Measurements from ENCODE around the gene ATP8B1. TPM values are rescaled to one million over a fixed set of nuclear protein-coding genes. Genes with fewer than 3 reads are reported as not detected.
"Not testable (repeated sequence)": the region's sequence is repeated elsewhere in the genome, so short reads cannot be mapped to it uniquely, and the experiment has no call there.

The ATP8B1 gene
- polyA plus RNA-seq, 1 donor from 2014 or later = 0.50 TPM

DNA sequence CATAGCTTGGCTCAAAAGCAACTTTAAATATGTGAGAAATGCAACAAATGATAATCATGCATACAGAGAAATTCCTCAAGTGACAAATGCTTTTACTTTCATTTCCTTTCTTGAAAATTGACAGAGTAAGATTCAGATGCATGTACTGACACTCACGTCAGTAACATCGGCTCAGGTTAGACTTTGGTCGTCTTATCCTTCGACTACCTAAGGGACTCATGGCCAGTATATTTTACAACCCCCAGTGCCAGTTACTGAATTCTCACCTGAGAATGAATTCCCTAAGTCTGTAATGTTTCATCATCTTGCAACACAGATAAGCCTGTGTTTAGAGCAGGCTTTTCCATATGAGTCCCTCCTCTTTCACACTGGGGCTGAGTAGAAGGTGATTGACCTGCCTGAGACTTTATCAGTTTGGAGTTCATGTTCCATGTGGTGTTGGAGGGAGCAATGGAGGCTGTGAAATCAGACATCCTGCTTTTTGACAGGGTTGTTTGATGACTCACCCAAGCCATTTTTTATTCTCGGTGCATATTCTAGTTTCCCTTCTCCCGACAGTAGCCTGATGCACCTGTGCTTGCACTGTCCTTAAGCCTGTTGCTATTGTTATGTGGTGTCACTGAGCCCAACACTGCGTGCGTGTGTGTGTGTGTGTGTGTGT, 30.5 kb upstream of the ATP8B1 start:
- no peaks in the 10 kb centered on the region for H3K27me3 Mint-ChIP-seq
- peak overlapping the region; percentile 59 to 91 (median 90) for H3K27ac Mint-ChIP-seq
- H3K4me3 Mint-ChIP-seq = peak overlapping the region; percentile 65 to 91 (median 82)
- H3K36me3 Mint-ChIP-seq = peaks cover 3% of the 10 kb centered on the region
- peaks cover 1 to 23% (median 6%) of the 10 kb centered on the region in 3 donors for H3K9me3 Mint-ChIP-seq
- peaks cover 26 to 36% (median 34%) of the 10 kb centered on the region in 3 donors for H3K4me1 Mint-ChIP-seq

DNA sequence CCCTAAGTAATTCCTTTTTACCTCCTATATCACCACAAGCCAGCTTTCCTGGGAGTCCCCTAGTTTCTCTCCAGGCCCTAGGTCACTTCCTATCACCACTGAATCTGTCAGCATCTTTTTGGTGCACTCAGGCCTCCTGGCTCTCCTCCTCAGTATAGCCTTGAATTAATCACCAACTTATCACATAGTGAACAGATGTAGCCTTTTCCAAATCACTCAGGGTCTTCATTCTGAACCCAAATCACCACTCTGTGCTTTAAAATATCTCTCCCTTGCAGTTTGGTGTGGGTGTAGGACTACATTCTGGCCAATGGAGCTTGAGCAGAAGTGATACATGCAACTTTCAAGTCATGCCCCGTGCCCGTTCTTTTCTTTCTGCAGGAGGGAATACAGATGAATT, 29.6 kb upstream of the ATP8B1 start:
- H3K4me3 Mint-ChIP-seq = peak overlapping the region; percentile 17 to 88 (median 52)
- no peaks in the 10 kb centered on the region for H3K27me3 Mint-ChIP-seq
- H3K9me3 Mint-ChIP-seq = peaks cover 1 to 23% (median 4%) of the 10 kb centered on the region in 3 donors
- peaks cover 3% of the 10 kb centered on the region for H3K36me3 Mint-ChIP-seq
- peaks cover 18 to 28% (median 26%) of the 10 kb centered on the region in 3 donors for H3K4me1 Mint-ChIP-seq
- H3K27ac Mint-ChIP-seq = peak overlapping the region; percentile 33 to 90 (median 59)

DNA sequence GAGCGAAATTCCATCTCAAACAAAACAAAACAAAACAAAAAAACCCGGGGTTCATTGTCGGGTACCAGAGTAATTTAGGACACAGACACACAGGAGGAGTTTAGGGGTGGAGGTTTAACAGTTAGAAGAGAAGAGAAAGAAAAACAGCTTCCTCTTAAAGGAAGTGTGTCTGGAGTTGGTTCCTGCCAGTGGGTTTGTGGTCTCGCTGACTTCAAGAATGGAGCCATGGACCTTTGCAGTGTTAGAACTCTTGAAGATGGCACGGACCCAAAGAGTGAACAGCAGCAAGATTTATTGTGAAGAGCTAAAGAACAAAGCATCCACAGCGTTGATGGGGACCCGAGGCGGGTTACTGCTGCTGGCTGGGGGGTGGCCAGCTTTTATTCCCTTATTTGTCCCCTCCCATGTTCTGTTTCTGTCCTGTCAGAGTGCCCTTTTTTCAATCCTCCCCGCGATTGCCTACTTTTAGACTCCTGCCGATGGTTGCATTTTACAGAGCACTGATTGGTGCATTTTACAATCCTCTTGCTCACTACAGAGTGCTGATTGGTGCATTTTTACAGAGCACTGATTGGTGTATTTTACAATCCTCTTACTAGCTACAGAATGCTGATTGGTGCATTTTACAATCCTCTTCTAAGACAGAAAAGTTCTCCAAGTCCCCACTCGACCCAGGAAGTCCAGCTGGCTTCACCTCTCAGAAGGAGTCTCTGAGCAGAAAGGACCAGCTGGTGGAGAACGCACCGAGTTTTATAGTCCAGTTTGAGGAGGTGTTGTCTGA, 28.7 kb upstream of the ATP8B1 start:
- Mint-ChIP-seq H3K36me3 (peaks cover 3% of the 10 kb centered on the region), H3K9me3 (peaks cover 0 to 19% (median 1%) of the 10 kb centered on the region in 3 donors), H3K4me1 (peaks cover 18 to 26% (median 24%) of the 10 kb centered on the region in 3 donors), H3K4me3 (peak overlapping the region in 1 of 4 donors; percentile 32), H3K27ac (no peak overlapping the region), H3K27me3 (no peaks in the 10 kb centered on the region)

DNA sequence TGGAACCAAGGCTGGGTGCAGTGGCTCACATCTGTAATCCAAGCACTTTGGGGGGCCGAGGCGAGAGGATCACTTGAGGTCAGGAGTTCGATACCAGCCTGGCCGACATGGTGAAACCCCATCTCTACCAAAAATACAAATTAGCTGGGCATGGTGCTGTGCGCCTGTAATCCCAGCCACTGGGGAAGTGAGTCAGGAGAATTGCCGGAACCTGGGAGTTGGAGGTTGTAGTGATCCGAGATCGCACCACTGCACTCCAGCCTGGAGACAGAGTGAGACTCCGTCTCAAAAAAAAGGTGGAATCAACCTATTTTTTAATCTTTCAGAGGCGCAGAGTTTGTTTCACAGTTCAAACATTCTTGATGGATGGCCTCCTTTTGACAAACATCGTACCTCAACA, 24.5 kb upstream of the ATP8B1 start:
- Mint-ChIP-seq H3K36me3 (peaks cover 3% of the 10 kb centered on the region), H3K27ac (no peak overlapping the region), H3K4me1 (peaks cover 3 to 8% (median 7%) of the 10 kb centered on the region in 3 donors), H3K9me3 (peaks cover 1 to 6% (median 1%) of the 10 kb centered on the region in 3 donors), H3K27me3 (no peaks in the 10 kb centered on the region), H3K4me3 (no peak overlapping the region)

DNA sequence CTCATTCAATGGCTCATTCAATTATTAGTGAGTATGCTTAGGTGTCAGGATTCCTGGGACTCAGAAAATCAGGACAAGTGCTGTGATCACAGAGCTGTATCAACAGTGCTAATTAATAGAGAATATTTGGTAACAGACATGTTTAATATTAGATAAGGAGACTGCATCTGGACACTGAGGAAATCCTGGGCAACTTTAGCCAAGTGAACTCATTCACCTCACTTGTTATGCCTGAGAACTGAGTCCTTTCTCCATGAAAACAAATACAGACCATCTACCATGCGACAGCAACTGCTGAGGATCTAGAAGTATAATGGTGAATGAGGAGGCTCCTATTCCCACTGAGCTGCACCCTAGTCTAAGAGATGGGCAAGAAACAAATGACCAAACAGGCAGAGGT, 23.1 kb upstream of the ATP8B1 start:
- peaks cover 0 to 1% (median 0%) of the 10 kb centered on the region in 3 donors for H3K9me3 Mint-ChIP-seq

DNA sequence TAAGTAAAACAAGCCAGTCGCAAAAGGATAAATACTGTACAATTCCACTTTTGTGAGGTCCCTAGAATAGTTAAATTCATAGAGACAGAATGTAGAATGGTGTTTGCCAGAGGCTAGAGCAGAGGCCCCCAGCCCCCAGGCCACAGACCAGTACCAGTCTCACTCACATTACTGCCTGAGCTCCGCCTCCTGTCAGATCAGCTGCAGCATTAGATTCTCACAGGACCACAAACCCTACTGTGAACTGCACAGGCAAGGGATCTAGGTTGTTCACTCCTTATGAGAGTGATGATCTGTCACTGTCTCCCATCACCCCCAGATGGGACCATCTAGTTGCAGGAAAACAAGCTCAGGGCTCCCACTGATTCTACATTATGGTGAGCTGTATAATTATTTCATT, 17.5 kb upstream of the ATP8B1 start:
- H3K9me3 Mint-ChIP-seq, H3K27me3 Mint-ChIP-seq, H3K27ac Mint-ChIP-seq, H3K4me3 Mint-ChIP-seq, H3K4me1 Mint-ChIP-seq, H3K36me3 Mint-ChIP-seq: not testable (repeated sequence)

More for the DNA sequence above, 23.1 kb upstream of the ATP8B1 start:
- Mint-ChIP-seq H3K27me3 (no peaks in the 10 kb centered on the region), H3K4me3 (no peak overlapping the region), H3K27ac (no peak overlapping the region), H3K36me3 (no peaks in the 10 kb centered on the region), H3K4me1 (peaks cover under 1 to 3% (median 3%) of the 10 kb centered on the region in 3 donors)

DNA sequence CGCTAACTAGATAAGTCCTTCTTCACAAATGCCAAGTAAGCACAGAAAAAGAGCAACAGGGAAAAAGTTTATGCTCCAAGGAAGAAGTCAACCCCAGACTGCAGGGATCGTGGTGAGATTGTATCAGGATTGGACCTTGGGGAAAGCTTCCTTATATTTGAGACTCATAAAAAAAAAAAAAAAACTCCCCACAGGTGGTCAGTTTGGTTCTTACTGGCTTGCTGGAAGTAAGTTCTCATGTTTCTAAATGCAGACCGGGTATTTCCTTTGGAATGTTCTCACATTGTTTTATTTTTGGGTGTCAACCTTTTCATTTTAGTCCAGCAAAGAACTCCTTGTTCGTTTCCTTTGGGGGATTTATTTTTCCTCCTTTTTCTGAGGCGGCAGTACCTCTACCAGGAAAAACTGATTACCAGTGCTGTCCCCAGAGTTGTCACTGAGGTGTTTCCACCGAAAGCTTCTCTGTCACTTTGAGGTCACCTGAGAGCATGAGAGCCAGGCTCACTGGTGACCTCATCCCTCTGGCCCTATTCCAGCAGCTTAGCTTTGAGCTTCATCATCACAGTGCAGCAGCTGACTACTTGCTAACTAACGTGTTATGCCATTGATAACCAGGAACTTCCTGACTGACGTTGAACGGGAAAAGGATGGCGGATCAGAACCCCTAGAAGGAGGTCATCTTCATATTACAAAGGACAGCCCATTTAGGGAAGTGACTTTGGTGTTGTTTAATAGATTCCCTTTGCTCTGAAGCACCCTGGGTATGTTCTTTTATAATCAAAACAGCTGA, 16.8 kb upstream of the ATP8B1 start:
- no peak overlapping the region for H3K4me3 Mint-ChIP-seq
- H3K36me3 Mint-ChIP-seq = peaks cover 3% of the 10 kb centered on the region
- H3K27ac Mint-ChIP-seq = no peak overlapping the region
- no peaks in the 10 kb centered on the region for H3K27me3 Mint-ChIP-seq
- H3K9me3 Mint-ChIP-seq = peaks cover 0 to 1% (median 0%) of the 10 kb centered on the region in 3 donors
- H3K4me1 Mint-ChIP-seq = peaks cover 0 to 3% (median 3%) of the 10 kb centered on the region in 3 donors

DNA sequence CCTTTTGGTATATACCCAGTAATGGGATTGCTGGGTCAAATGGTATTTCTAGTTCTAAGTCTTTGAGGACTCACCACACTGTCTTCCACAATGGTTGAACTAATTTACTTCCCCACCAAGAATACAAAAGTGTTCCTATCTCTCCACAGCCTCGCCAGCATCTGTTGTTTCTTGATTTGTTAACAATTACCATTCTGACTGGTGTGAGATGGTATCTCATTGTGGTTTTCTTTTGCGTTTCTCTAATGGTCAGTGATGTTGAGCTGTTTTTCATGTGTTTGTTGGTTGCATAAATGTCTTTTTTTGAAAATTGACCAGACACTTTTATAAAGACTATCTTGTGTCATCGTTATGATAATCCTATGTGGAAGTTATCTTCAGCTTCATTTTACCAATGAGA, 16.0 kb upstream of the ATP8B1 start:
- H3K36me3 Mint-ChIP-seq = peaks cover 3% of the 10 kb centered on the region
- H3K4me1 Mint-ChIP-seq = peaks cover 0 to 3% (median 3%) of the 10 kb centered on the region in 3 donors
- peaks cover 0 to 1% (median 0%) of the 10 kb centered on the region in 3 donors for H3K9me3 Mint-ChIP-seq
- H3K27me3 Mint-ChIP-seq = no peaks in the 10 kb centered on the region
- H3K4me3 Mint-ChIP-seq = no peak overlapping the region
- H3K27ac Mint-ChIP-seq = no peak overlapping the region

DNA sequence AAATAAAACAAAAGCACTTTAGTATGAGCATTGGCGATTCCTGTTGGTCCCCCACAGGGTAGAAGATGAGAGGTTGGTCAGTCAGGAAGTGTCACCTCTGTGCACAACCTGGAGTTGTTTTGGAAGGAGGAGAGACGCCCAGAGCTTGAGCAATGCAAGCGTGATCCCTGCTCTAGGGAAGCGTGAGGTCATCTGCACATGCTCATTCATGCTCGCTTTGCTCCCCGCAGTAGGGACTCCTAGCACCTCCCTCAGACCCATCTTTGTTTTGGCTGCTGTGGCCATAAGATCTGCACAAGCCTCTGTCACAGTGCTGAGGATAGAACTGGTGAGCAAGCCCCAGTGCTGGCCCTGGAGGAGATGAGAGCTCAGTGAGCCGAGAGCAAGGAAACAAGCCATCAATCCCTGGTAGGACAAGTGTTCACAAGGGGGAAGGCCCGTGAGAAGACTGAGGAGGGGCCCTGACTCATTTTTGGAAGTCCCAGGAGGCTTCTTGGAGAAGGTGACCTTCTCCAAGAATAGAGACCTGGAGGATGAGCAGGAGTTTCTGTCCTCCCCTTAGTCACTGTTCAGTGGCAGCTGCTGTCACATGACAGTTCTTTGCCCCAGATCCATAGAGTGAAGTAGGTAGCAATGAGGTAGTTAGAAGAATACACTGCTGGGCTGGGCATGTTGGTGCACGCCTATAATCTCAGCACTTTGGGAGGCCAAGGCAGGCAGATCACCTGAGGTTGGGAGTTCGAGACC, 13.3 kb upstream of the ATP8B1 start:
- Mint-ChIP-seq H3K9me3 (peaks cover 5 to 13% (median 8%) of the 10 kb centered on the region in 3 donors), H3K27me3 (peaks cover 1% of the 10 kb centered on the region), H3K27ac (no peak overlapping the region), H3K36me3 (peaks cover 8% of the 10 kb centered on the region), H3K4me1 (no peaks in the 10 kb centered on the region), H3K4me3 (no peak overlapping the region)

DNA sequence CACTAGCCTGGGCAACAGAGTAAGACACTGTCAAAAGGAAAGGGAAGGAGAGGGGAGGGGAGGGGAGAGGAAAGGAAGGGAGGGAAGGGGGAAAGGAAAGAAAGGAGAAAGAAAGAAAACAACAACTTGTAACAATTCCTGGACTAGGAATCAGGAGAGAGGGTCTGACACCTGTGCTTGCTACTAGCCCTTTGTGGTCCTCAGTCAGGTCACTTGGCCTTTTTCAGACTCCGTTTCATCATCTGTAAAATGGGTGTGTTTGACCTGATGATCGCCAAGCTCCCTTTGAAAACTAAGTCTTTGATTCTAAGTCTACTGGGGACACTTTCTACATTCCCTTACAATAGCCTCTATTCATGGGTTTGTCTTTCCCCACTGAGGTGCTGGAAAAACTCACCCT, 11.4 kb upstream of the ATP8B1 start:
- Mint-ChIP-seq H3K27me3 (peaks cover 1% of the 10 kb centered on the region), H3K36me3 (peaks cover 8% of the 10 kb centered on the region), H3K9me3 (peaks cover 8 to 15% (median 8%) of the 10 kb centered on the region in 3 donors), H3K4me3 (no peak overlapping the region), H3K27ac (no peak overlapping the region), H3K4me1 (no peaks in the 10 kb centered on the region)

DNA sequence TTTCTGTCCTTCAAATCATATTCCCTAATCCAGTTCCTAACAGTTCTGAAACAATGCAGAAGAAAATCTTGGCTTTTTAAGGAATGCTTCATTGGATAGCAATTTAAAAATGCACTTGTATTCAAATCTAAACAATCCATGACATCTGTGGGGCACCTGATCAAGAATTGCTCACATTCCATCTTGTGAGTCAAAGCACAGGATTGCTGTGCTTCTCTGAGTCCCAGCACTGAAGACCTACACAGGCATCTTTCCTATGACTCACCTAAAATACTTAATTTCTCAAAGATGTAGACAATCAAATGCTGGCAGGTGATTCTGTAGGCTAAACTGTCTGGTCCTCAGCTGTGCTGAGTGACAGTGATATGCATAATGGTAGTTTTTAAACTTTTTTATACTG, 10.1 kb upstream of the ATP8B1 start:
- Mint-ChIP-seq H3K4me1 (no peaks in the 10 kb centered on the region), H3K4me3 (no peak overlapping the region), H3K27me3 (peaks cover 1% of the 10 kb centered on the region), H3K36me3 (peaks cover 5% of the 10 kb centered on the region), H3K9me3 (peaks cover 8 to 15% (median 8%) of the 10 kb centered on the region in 3 donors), H3K27ac (no peak overlapping the region)

DNA sequence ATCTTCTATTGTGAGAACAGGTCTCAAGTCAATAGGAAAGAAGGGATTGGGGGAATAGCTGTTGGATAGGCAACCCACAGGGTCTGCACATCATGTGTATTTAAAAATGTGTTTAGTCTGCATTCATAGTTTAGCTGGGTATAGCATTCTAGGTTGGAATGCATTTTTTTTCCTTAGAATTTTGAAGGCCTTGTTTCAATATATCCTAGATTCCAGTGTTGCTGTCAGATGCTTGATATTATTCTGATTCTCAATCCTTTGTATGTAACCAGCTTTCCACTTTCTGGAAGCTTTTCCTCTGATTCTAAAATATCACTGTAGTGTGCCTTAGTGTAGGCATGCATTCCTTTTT, 9.0 kb upstream of the ATP8B1 start:
- peaks cover 1% of the 10 kb centered on the region for H3K27me3 Mint-ChIP-seq
- peaks cover 5% of the 10 kb centered on the region for H3K36me3 Mint-ChIP-seq
- no peaks in the 10 kb centered on the region for H3K4me1 Mint-ChIP-seq
- peak overlapping the region in 1 of 4 donors; percentile 66 for H3K4me3 Mint-ChIP-seq
- peaks cover 8 to 15% (median 8%) of the 10 kb centered on the region in 3 donors for H3K9me3 Mint-ChIP-seq
- no peak overlapping the region for H3K27ac Mint-ChIP-seq

DNA sequence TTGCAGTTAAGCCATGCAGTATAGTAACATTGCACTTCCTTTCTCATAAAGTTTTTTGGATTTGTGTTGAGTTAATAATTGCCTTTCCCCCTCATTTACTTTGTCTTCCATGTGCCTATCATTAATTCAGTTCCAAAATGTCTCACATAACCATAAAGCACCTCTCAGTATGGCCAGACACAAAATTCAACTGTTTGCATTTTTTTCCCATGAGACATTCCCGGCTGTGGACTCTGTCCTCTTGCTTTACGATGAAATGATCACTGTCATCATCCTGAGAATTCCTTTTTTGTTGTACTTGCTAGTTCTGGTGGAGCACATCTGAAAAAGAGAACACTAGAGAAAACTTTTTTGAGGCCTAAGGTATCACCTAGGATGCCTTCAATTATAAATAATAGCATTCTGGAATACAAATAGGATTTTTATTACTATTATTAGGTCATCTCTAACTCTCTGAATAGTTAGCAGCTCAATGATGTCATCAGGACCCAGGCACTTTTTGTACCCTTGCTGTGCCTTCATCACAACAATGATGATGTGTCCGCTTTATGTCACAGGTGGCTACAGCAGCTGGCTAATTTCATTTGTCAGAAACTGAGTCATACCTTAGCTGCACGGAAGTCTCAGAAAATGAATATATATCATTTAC, 8.5 kb upstream of the ATP8B1 start:
- H3K4me1 Mint-ChIP-seq = no peaks in the 10 kb centered on the region

DNA sequence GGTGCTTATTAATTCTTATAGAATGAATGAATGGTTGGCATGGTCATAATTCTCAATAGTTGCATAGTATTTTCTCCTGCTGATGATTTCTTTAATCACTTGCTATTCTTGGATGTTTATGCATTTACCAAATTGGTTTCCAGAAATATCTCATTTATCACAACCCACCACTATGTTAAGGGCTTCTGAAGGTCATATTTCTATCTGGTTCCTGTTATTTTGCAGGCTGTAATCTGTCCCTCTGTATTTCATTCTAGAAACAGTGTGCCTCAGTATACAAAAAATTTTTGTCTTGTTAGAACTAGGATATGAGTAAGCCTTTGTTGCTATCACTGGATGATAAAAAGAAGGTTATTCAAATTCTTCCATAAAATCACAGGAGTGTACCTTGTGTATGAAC, 6.1 kb upstream of the ATP8B1 start:
- H3K4me3 Mint-ChIP-seq = no peak overlapping the region
- peaks cover 0 to 2% (median 2%) of the 10 kb centered on the region in 3 donors for H3K4me1 Mint-ChIP-seq
- peaks cover 8% of the 10 kb centered on the region for H3K27me3 Mint-ChIP-seq
- H3K27ac Mint-ChIP-seq = no peak overlapping the region
- H3K36me3 Mint-ChIP-seq = peaks cover 5% of the 10 kb centered on the region
- peaks cover 8 to 15% (median 8%) of the 10 kb centered on the region in 3 donors for H3K9me3 Mint-ChIP-seq

More for the DNA sequence above, 8.5 kb upstream of the ATP8B1 start:
- Mint-ChIP-seq H3K27me3 (peaks cover 4% of the 10 kb centered on the region), H3K27ac (no peak overlapping the region), H3K9me3 (peaks cover 8 to 15% (median 8%) of the 10 kb centered on the region in 3 donors), H3K4me3 (no peak overlapping the region), H3K36me3 (peaks cover 5% of the 10 kb centered on the region)
